H54 (cell line): ENCODE data around the gene CCDC69.
"Not testable (repeated sequence)": the region's sequence is repeated elsewhere in the genome, so short reads cannot be mapped to it uniquely, and the experiment has no call there.

Experiments used
- DNase-seq: peaks from one replicate; pipeline ENCODE4 v3.0.0; 2011; ENCODE audit warnings: low spot score, mixed read lengths; ENCODE audit not compliant: insufficient read length
- FAIRE-seq: peaks from 3 replicates; lab custom pipeline; 2011; peaks lifted over from hg19 to GRCh38; lab: Jason Lieb, UNC
- POLR2A ChIP-seq: IDR thresholded peaks from 2 replicates; pipeline ENCODE4 v1.6.1; 2011; ENCODE audit warnings: low read depth, mild to moderate bottlenecking, low read length

CCDC69 gene

DNA sequence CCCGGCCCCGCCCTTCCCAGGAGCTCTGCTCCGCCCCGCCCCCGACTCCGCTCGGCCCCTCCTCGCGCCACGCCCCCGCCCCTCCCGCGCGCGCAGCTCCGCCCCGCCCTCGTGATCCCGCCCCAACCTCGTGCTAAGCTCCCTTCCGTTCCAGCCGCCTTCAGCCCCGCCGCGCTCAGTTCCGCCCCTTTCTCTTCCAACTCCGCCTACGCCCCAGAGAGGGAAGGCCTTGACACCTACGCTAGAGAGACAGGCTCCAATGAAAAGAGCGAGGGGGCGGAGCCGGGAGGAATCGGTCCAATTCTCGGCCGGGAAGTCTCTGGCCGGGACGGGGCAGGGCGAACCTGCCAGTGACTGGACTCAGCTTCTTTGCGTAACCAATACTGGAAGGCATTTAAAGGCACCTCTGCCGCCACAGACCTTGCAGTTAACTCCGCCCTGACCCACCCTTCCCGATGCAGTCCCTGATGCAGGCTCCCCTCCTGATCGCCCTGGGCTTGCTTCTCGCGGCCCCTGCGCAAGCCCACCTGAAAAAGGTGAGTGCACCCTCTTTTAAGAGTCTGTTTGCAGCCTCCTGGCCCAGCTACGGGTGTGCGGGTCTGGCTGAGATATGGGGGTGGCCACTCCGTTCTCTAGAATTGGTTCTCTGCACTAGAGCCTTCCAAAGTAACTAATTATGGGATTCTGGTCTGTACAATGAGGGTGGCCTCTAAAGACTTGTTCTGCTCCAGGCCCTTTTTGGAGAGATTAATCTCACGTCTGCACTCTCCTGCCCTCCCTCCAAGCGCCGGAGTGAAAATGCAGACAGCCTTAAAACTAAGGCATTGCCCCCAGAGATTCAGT, 29.1 kb upstream of the CCDC69 start, which contains the start of gene GM2A:
Gene GM2A, plus strand, starts transcription at position 424 of the 843 bp plus-strand sequence. Its CDS starts 32 bp downstream, at position 456.
- FAIRE-seq: peak; percentile 87

DNA sequence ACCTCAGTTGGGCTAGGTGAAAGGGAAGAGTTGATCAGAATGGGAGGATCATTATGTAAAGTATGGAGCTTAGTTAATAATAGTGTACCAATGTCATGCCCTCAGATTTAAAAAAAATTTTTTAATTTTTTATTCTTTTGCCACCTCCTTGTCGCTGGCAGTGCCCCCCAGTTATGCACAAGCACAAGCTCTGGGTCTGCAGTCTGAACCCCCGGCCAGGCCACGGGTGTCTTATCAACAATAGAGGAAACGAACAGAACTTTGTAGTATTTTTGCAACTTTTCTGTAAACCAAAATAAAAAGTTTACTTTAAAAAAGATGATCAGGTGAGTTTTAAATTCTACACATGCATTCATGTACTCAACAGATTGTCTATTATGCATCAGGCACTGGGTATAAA, 27.7 kb upstream of the CCDC69 start:
- no peak for FAIRE-seq
- no peak for TF ChIP-seq POLR2A
- DNase-seq: no peak

More for the DNA sequence above, 29.1 kb upstream of the CCDC69 start, which contains the start of gene GM2A:
- TF ChIP-seq POLR2A: peak; percentile 51
- peak; percentile 92 for DNase-seq

DNA sequence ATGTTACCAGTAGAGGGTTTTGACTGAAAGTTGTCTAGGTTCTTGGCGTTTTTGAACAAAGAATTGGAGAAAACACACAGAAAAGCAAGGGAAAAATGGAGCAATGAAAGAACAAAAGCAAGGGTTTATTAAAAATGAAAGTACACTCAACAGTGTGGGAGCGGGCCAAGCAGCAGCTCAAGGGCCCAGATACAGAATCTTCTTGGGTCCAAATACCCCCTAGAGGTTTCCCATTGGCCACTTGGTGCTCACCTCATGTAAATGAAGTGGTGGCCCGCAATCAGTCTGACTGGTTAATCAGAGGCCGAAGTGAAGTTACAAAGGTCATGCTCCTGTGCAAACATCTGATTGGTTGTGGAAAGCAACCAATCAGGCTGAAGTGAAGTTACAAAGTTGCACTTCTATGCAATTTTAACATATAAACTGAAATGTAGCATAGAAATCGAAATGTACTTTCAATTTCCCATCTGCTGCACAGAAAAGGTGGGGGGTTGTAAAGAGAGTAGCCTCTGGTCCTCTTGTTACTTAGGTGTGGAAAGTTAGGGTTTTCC, 27.2 kb upstream of the CCDC69 start:
- no peak for TF ChIP-seq POLR2A
- no peak for FAIRE-seq
- no peak for DNase-seq

DNA sequence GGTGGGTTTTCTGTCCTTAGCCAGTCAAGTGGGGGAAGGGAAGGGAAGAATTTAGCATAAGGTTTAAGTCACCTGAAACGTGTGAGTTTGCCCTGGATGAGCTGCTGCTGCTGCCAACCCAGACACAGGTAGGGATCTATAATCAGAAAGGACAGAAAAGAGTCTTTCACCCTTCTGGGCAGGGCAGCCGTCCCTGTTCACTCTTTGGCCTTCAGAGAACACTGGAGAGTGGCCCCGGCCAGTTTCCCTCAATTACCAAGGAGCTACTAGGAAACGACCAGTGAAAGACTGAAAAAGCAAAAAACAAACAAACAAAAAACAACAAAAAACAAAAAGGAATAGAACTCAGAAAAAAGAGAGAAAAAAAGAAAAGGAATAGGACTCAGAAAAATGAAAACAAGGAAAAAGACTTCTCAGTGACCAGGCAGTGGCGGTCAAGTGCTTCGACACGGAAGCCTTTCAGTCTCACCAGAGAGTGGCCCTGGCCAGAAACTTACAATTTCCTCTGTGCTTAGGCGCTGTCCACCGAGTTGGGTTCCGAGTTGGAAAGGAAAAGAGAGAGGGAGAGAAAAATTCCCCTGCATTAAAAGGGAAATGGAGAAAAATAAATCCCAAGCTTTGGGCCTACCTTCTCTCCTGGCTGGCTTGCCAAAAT, 26.6 kb upstream of the CCDC69 start:
- TF ChIP-seq POLR2A: no peak
- FAIRE-seq (no peak), DNase-seq (no peak)

DNA sequence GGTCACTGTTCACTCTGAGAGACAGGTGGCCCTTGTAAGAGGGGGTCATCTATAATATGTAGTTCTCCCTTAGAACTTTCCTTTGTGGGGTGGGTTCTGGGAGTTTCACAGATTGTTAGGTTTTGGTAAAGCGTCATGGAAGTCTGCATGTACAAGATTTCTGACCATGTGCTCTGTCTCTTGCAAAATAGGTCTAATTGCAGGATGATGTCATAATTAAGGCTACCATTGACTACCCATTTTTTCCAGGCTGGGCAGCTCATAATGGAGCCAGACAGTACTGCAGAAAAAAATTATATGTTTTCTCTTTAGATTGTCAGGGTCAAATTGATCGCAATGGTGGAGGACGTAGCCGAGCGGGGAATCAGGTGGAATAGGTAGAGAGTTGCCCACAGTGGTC, 25.4 kb upstream of the CCDC69 start:
- TF ChIP-seq POLR2A: no peak
- FAIRE-seq (no peak), DNase-seq (no peak)

DNA sequence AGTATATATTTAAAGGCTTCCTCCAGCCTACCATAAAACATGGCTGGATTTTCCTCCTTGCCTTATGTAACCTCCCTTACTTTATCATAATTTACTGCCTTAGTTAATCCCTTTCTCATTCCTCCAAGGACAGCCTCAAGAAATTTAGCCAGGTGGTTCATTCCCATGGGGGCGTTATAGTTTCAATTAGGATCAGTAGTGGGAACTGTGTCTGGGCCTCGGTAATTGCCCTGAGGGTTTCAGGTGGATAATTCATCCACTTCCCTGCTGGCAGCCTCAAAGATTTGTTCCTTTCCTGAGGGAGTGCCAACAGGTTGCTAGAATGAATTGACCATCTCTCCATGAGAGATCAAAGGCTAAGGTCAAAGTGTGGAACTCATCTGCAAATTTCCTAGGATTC, 24.8 kb upstream of the CCDC69 start:
- DNase-seq (no peak), FAIRE-seq (no peak)
- no peak for TF ChIP-seq POLR2A

DNA sequence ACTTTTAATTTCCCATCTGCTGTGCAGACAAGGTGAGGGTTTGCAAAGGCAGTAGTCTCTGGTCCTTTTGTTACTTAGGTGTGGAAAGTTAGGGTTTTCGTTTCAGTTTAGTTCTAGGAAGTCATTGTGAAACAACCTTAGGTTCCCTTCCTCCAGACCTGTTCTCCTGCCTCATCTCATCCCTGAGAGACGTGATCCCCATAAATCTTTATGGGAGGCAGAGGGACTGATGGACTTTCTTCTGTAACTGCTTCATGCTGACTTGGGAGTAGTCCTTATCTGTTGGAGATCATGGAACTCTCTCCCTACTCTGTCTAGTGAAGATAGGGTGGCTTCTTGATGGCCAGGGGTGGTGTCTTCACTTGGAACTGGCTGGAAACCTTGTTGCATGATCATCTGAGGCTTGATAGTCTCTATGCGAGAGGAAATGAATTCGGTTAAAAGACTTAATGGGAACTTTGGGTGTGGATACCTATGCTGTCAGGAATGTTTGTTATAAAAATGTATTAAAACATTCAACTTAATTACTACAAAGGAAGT, 21.9 kb upstream of the CCDC69 start:
- no peak for FAIRE-seq
- TF ChIP-seq POLR2A: no peak
- DNase-seq: no peak

DNA sequence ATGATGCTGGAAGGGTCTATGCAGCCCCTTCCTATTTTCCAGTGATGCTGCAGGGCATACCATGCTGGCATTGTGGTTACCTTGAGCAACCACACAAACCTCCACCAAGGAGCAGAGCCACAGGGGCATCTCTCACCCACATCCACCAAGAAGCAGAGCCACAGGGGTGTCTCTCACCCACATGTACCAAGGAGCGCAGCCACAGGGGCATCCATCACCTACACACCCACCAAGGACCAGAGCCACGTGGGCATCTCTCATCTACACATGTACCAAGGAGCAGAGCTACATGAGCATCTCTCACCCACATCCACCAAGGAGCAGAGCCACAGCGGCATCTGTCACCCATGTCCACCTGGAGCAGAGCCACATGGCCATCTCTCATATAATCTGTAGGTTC, 20.3 kb upstream of the CCDC69 start:
- FAIRE-seq (no peak), DNase-seq (no peak)
- no peak for TF ChIP-seq POLR2A

DNA sequence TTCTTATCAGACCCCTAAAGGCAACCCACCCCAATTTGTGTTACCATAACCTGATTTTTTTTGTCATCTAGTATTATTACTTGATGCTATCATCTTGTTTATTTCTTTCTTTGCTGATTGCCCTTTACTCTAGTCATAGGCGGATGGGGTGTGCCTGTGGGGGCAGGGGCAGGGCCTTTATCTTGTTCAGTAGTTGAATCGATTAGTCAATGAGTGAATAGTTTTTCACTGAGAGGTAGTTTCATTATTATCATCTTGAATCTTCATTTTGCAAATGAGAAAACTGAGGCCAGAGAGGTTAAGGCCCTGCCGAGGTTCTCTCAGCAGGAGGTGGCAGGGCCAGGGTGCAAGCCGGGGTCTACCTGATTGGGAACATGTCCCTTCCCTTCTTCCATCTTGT, 19.7 kb upstream of the CCDC69 start:
- no peak for FAIRE-seq
- DNase-seq: no peak
- no peak for TF ChIP-seq POLR2A

DNA sequence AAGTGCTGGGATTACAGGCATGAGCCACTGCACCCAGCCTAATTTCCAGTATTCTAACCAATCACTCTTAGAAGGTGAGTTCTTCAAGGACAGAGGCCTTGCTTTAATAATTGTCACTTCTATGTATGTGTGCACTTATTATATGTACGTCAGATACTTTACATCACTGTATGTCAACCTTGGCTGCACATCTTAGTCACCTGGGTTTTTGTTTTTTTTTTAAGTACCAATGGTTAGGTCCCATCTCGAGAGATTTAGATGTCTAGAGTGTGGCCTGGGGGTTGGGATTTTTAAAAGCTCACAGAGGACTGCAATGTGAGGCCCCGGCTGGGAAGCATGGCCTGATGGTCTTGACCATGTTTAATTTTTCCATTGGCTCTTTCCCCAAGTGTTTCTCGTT, 19.2 kb upstream of the CCDC69 start:
- DNase-seq: no peak
- TF ChIP-seq POLR2A: no peak
- FAIRE-seq: no peak

DNA sequence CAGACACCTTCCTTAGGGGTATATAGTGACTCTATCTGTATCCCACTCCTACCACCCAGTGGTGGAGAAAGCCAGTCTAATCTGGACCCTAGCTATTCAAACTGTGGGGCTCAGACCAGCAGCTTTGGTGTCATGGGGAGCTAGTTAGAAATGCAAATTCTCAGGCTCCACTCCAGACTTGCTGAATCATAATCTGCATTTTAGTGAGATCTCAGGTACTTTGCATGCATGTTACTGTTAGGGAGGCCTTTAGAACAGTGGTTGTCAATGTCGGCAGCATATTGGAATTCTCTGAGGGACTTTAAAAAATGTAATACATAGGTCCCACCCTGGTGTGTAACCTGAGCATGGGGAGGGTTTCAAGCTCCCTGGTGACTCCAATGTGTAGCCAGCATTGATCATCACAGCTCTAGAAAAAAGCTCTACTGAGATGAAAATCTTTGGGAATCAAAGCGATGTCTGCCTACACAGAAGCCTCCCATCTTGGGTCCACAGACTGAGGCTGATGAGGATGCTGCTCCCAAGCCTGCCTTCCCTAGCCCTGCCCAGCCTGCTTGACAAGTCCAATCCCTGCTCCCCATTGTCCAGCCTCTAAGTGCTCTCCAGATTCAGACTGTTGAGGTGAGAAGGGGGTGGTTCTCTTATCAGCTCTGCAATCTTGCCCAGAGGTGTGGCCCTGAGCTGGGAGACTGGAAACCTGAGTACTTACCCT, 17.2 kb upstream of the CCDC69 start:
- FAIRE-seq: no peak

DNA sequence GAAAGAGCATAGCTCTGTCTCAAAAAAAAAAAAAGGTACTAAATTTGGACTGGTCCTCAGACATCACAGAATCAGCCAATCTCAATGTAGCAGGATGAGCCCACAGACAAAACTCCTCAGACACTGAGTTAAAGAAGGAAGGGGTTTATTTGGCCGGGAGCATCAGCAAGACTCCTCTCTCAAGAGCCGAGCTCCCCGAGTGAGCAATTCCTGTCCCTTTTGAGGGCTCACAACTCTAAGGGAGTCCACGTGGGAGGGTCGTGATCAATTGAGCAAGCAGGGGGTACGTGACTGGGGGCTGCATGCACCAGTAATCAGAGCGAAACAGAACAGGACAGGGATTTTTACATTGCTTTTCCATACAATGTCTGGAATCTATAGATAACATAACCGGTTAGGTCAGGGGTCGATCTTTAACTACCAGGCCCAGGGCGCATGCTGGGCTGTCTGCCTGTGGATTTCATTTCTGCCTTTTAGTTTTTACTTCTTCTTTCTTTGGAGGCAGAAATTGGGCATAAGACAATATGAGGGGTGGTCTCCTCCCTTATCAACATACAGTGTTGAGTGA, 16.5 kb upstream of the CCDC69 start:
- FAIRE-seq, DNase-seq: not testable (repeated sequence)

More for the DNA sequence above, 17.2 kb upstream of the CCDC69 start:
- no peak for DNase-seq
- TF ChIP-seq POLR2A: no peak

DNA sequence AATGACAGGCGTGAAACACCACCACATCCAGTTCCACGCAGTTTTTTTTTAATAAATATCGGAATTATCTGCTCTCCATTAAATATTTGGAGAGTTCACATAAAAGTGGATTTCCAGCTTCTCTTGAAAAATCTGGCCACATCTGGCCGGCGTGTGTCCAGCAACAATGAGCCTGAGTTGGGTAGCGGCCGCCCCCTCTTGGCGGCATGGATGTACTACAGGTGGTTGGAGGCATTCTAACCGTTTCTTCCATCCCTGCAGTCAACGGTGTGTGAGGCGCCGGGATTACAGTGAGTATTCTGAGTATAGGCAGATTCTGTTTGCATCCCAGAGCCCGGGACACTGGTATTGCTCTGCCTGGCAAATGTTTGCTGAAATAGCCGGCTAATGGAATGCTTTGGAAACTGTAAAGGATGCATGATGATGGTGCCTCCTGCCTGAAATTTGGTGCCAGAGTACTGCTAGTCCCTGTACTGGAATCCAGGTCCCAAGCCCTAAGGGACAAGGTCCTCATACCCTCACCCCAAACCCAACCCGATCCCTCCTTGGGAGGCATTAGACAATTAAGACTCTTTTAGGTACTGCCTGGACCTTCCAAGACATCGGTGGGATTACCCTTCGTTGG, 15.5 kb upstream of the CCDC69 start:
- DNase-seq (peak; percentile 72), FAIRE-seq (no peak)
- no peak for TF ChIP-seq POLR2A
